Skin of body (tissue), 2 donors: ENCODE results near the gene LMCD1. TPM values are rescaled to one million over a fixed set of nuclear protein-coding genes. Genes with fewer than 3 reads are reported as not detected.
A peak's percentile ranks its signal among the peaks of the same experiment; 100 is the strongest.

Source experiments
- DNase-seq: peaks from one replicate; lab custom pipeline; 2025; lab: John Stamatoyannopoulos, UW
- total RNA-seq: library from RNA; depleted of rRNA; stranded (reverse); fragments of >200 nt; gene quantifications from one replicate; pipeline ENCODE4 v1.2.3, GENCODE V29; 2014

LMCD1 gene
- total RNA-seq, 1 donor from 2014 or later: 44.1 TPM

DNA sequence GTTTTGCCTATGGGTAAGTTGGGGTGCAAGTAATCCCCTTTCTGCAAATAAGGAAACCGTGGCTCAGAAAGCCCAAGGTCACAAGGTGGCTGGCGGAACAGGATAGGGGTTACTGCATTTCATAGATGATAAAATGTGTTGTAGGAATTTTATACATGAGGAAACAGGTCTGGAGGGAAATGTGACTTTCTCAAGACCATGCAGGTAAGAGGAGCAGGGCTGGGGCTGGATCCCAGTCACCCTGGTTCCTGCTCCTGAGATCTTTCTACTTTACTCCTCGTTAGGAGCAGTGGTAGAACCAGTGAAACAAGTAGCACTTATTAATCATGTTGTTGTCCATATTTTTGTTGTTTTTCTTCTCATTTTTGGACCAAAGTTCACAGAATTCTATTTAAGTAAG is 79.8 kb downstream of the LMCD1 start:
- no peak for DNase-seq

DNA sequence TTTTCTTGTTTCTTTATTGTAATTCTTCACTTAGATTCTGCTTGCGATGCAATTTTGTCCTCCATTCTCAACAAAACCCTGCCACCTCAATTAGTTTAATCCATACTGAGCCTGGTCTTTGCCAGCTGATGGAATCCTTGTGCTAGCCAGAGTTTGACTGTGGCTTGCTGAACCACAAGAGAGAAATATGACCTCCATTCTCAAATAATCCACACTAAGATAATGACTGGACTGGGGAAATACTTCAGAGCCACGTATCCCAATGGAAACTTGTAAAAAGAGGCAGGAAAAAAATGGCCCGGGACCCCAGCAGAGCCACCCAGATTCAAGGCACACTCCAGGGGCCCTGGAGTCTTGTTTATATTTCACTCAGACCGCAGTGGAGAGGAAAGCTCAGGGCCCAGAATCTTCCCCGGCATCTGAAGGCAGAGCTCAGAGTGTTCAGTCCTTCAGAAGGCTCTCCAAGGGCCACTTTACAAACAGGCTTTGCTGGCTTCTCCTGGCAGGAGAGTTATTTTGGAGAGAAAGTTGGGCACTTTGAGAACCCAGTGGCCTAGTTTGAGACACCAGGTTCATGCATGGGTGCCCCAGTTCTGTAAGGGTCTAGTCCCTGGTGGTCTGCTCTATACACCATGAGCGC is 80.3 kb downstream of the LMCD1 start:
- no peak for DNase-seq

DNA sequence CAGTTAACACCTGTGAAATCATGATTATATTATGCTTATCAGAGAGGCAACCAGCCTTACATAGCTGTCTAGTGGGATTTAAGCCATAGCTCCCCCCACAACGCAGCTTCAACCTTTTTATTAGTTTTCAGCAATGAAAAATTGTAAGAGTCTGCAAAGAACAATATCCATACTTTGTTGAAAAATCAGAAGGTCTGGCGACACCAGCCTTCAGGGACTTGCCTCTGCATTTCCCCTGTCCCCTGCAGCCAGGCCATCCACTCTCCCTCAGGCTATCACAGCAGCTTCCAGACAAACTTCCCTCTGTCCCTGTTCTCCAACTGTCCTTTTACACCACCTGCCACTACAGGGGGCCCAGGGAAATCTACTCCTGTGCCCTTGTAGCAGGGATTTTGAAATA is 83.0 kb downstream of the LMCD1 start:
- DNase-seq: no peak

DNA sequence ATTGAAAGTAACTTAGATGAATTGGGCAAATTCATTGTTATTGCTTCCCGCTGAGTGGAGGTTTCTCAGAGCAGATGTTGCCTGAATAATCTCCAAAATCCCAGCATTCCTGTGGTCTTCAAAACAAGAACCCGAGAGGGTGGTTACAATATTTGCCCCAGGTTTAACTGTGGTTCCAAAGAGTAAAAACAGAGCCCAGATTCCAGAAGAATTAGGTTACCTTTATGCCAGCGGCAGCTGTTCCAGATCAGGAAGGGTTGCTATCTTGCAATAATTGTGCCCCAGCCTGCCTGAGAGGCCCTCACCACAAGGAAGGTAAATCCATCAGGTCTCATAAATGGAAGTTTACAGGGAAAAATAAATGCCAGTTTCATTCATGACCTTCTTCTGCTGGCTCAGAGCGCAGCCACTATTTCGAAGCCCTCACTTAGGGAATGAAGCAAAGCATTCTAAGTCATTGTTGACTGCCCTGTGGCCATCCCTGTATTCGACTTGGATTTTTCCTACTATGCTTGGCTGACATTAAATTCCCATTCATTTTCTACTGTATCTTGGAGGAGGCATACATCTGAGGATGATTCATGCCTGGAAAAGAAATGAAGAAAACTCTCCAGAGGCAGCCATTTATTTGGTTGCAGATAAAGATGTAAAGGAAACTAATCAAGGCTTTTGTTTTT is 88.4 kb downstream of the LMCD1 start:
- no peak for DNase-seq

DNA sequence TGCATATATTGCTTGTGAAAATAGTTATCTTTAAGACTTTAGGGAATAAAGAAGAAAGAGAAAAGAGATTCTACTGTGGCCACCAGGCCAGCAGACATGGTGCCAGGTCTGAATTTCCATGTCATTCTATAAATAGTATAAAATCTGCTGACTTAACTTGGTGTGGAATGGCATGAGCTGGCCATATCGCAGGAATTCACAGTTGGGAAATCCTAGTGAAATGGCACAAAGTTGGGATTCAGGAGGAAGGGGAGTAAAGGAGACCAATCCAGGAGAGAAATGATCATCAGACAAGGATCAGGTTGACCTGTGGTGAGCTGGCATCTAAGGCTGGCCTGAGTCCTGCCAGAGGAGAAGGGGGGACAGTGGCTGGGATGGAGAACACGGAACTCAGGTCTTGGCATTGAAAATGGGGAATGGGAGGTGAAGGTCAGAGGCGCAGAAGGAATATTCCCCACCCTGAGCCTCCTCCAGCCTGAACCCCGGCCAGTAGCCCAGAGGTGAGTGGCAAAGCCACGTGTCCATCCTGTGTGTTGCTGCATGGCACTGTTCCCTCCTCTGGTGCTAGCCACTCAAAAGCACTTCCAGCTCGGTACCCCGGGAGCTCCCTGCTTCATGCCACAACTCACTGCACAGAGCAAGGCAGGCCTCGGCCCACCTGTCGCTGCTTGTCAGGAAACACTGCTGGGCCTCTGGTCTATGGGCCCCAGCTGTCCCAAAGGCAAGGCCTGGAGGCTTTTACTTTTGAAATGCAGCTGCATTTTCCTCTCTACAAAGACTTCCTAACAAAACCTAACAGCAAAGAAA is 91.6 kb downstream of the LMCD1 start:
- no peak for DNase-seq

DNA sequence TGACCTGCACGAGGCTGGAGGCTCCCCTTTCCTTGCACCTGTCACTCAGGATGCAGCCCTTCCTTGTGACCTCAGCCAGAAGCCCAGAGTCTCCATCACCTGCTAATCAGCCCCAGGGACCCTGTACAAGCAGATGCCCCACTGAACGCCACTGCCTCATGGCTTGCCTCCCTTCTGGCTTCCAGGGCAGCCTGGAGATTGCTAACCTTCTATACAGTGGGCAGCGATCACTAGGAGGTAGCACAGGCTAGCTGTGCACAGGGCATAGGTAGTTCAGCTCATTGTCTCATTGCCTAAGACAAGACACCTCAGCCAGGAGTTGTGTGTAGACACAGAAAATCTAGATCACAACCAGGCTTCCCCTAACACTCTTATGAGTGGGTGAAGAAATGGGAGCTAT is 93.6 kb downstream of the LMCD1 start:
- DNase-seq: no peak

DNA sequence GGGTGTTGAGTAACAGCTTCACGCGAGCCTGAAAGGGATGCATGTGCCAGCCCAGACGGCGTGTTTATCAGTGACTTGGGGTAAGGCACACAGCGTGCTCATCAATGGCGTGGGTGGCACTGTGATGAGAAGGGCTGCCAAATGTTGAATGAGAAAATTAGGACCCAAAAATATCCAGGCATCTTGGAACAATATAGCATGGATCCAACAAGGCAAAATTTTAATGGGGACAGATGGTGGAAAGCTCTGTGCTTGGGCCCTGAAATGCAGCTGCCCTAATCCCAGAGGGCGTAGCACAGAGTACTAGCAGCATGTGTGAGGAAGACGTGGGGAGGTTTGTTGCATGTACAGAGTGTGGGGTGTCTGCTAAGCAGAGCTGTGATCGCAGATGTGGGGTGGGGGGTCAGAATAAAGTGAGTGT is 94.1 kb downstream of the LMCD1 start:
- peak; percentile 25 for DNase-seq

DNA sequence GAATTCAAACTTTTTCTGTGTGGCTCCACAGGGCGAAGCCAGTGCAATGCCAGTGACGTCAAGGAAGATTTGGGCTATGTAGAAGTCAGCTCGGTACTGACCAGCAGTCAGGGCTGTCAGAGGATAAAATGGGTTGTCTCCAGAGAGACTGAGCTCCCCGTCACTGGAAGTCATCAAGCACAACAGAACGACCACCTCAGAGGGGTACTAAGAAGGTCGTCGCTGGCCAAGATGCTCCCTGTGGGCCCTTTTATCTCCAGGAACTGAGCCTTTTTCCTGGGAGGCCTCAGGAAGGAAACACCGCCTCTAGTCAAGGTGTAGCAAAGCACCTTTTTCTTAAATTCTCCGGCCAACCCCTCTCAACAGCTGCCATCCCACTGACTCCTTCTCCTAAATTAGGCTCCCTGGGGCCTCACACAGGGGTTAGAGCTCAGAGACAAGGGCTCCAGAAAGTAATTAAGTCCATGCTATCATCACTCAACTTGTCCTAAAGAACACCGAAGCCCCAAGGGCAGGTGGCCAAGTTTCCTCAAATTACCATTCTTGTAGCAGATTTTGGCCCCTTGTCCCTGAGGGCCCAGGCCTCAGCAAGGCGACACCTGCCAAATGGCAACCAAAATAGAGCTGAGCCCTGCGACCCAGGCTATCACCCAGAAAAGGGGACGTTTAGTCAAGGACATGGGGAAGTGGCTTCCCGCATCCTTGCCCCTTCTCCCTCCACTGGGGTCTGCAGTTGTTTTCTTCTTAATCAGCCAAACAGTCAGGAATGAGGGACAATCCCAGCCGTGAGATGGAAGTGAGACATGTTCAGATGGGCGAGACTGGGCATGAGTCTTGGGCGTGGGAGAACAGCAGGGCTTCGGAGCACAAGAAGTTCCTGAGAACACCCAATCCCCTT is 94.9 kb downstream of the LMCD1 start:
- DNase-seq: no peak

DNA sequence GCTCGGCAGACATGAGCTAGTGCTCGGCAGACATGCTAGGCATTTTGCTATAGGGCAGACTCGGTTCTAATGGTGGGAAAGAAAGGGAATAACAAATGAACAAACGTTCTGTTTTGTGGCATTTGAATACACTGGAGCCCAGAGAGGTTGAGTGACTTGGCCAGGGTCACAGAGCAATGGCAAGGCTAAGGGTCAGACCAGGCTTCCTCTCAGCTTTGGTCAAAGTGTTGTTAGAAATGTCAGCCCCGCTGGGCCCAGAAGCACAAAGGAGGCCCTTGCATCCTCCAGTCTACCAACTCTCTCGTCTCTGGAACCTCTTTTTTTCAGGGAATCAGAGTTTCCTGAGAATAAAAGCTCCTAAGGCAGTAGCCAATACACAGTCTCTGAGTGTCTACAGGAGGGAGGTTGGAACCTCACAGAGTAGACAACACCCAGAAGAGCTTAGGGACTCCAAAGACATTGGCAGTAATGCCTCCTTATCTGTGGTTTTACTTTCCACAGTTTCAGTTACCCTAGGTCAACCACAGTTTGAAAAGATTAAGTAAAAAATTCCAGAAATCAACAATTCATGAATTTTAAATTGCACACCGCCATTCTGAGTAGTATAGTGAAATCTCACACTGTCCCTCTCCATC is 95.7 kb downstream of the LMCD1 start:
- DNase-seq: no peak

DNA sequence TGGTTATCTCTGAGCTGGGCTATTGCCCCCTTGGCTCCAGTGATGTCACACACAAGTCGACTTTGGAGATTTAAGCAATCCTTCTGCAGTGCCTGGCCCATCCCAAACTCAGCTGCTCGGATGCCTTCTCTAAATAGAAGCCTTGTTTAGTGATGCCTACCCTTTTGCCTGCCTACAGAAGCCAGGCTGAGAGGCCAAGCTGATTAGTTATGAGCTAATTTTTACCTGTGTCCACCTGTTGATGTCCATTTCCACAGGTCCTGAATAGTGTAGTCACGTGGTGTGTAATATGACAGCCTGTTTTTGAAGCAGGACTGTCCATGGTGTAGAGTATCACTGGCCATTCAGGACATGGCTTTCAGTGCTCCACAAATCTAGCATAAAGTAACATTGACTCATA is 97.5 kb downstream of the LMCD1 start:
- no peak for DNase-seq

DNA sequence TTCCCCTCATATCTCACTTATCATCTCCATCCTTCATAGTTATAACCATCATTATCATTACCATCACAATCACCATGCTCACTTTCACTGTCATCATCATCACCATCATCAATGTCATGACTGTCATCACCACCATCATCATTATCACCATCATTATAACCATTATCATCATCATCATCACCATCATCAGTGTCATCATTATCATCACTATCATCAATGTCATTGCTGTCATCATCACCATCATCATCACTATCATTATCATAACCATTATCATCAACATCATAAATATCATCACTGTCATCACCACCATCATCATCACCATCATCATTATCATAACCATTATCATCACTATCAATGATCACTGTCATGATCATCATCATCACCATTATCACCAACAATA is 98.8 kb downstream of the LMCD1 start:
- DNase-seq: no peak

DNA sequence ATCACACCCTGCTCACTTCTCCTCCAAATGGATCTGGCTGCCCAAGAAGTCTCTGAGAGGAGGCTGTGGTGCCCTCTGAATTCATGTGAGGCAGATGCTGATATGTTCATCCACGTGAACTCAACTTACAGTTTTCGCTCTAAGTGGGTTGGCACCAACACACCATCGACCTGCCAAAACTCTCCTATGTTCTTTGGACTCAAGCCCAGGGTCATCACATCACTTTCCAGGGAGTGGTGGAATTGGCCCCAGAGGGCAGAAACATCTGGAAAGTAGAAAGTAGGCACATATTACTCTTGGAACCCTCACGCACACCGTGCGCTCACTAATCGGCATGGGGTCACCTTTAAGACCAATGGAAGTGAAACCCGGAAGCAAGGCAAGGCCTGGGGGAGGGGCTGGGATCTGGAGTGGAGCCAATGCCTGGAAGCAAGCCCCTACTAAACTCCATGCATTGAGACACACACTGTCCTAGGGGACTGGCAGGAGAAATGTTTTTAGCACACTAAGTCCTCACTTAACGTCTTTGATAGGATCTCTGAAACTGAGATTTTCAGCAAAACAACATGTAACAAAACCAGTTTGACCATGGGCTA is 101.6 kb downstream of the LMCD1 start:
- no peak for DNase-seq

DNA sequence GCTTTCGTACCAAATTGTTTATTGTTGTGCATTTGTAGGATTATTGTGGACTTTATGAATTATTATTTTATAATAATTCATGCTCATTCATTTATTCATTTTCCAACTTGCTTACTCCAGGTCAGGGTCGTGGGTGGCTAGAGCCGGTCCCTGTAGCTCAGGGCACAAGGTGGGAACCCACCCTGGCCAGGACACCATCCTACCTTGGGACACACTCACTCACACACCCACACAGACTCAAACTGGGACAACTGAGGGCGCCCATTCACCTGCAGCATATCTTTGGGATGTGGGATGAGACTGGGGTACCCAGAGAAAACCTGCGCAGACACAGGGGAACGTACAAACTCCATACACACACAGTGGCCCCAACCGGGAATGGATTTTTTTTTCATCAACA is 102.4 kb downstream of the LMCD1 start:
- no peak for DNase-seq

DNA sequence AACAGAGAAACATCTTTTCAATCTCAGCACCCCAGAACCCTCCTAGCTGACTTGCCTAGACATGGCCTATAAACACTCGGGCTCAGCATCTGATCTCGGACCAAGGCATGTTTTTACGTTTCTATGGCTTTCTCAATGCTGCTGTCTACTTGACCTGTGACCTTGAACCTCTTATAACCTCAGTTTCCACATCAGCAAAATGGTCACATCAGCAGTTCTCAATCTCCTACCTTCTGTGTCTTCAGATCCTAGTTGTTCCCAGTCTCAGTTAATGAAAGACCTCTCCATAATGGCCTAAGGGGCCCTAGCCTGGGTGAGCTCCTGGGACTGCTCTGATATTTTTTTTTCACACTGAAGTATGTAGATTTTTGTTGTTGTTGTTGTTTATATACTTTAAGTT is 103.4 kb downstream of the LMCD1 start:
- DNase-seq: no peak

DNA sequence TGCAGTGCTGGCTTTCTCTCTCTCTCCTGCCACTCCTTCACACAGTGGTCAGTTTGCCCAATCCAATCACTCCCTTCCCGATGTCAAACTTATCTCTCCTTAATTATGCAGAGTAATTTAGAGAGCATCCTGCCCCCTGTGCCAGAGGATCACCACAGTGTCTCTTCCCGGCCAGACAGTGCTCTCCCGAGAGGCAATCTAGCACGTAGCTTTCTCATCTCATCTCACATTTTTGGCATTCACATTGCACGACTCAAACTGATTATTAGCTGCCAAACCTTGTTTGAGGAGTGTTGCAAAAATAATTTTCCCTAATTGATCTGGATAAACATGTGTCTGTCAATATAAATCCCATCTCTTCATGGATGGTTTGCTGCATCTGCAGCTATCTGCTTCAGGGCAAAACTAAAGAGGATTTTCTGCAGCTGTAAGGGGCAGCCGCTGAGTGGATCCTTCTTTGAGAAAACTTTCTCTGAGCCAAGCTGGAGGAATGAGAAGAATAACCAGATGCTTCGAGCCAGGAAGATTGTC is 105.1 kb downstream of the LMCD1 start:
- DNase-seq: peak; percentile 61

DNA sequence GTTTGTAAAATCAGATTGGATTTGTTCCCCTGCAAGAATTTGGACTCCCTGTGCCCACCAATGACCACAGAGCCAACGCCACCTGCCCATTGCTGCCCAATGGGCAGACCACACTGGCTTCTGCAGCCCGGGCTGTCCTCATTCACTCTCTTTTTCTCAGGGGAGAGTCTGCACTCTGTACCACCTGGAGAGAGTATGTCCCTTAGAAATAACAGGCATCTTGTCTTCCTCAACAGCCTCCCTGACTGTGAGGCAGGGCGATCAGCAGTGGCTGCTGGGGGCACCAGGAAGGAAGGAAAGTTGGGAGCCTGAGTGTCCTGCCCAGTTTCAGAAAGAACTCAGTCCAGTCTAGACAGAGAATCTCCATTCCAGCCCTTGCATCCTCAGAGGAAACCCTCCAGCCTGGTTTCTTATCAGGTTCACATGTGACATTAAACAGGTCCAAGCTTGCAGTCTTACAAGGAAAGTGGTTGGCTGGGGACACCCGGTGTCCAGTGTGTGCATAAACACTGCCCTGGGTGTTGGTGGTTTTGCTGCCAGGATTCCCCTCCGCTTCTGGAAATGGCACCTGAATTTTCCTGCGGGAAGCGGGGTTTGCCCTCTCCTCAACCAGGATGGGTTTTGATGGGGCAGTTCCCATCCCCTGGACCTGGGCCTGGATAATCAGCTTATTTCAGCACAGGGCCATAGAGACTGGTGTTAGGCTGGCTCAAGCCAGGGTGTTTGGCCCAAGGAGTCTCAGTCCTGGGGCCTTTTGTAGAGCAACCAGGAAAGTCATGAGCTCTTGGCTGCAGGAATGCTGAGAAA is 105.8 kb downstream of the LMCD1 start:
- peak; percentile 48 for DNase-seq

DNA sequence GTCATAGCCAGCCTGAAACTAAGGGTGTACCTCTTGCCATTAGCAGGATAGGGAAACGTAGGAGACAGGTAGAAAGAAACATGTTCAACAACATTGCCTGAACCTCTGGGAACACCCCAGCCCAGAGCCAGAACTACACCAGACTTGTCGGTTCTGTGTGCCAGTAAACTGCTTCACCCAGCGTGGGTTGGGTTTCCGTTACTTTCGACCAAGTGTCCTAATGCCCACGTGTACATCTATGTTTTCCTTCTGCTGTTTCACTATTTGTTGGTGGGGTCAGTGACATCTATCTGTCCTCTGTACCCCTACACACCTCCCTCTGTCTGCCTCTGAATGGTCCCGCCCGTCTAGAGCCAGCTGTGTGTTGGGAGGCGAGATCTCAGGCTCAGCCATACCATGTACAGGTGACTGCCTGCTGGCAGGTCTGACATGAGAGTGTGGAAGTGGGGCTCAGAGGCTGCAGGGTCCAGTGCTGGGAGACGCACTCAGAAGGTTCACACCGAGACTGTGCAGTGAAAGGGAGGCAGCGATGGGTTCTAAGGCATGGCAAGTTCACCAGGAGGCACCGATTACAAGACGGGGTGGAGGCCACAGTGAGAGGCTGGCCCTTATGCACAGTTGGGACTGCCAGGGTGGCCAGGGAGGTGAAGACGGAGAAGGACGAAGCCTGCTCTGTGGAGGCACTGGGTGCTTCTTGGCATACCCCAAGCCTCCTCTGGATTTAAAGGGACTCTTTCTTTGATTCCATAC is 106.6 kb downstream of the LMCD1 start:
- no peak for DNase-seq

DNA sequence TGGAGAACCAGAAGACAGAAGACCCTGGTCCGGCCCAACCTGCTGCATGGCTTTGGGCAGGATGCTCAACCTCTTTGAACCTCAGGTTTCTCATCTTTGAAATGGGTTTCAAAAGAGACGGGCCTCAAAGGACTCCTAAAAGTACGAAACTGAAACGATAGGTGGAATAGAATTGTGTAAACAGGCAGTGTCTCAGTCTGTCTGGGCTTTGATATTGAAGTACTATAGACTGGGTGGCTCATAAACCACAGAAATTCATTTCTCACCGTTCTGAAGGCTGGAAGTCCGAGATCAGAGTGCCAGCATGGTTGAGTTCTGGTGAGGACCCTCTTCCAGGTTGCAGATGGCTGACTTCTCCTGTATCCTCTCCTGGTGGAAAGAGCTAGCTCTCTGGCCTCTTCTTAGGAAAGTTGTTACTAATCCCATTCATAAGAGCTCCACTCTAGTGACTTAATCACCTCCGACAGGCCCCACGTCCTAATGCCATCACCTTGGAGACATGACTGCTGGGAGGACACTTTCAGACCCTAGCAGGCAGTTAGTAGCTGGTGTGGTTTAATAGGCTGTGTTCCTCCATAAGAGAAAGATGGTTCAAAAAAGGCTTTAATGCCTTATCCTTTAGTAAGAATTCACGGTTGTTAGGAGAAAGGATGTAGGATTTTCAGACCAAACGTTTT is 107.3 kb downstream of the LMCD1 start:
- no peak for DNase-seq
